Stimulated activated CD4-positive, alpha-beta T cell treated with anti-CD3 and anti-CD28 coated beads, Interleukin-12 subunit alpha, Interleukin-12 subunit beta, amount 100 ng/mL, for 48 hours (primary cell): Measurements from ENCODE around the gene CRAMP1.

ENCODE experiments used
- DNase-seq, 3 donors: peaks; one replicate each; pipeline ENCODE4 v3.0.0-alpha.2; 2020; ENCODE audit warnings: low read depth in 2 of 3, low spot score in 1 of 3

The CRAMP1 gene

DNA sequence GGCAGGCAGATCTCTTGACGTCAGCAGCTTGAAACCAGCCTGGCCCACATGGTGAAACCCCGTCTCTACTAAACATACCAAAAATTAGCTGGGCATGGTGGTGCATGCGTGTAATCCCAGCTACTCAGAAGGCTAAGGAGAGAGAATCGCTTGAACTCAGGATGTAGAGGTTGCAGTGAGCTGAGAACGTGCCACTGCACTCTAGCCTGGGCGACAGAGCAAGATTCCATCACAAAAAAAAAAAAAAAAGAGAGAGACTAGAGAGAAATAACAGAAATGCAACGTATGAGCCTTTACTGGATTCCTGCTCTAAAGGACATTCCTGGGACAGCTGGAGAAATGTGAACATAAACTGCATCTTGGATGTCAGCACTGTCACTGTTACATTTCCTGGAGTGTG lies 11.1 kb upstream of the CRAMP1 start:
- DNase-seq: no peak

DNA sequence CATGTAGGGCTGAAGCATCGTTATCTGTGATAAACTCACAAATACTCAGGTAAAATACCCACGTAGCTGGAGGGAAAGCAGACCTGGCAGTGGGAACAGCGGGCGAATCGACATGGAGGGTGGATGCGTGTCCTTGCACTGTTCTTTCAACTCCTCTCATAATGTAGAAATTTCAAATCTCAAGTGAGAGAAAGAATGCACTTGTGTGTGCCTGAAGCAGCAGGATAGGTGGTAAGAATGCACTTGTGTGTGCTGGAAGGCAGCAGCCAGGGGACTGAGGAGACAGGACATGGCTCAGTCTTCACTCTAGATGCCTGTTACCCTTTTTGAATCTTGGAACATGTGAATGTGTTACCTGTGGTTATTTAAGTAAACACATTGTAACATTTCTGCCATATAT lies 10.7 kb upstream of the CRAMP1 start:
- DNase-seq: no peak

- no peak for DNase-seq
Measured at GRCh38 chr16:1602285-1602684, 9.9 kb upstream of the CRAMP1 start.

GRCh38 chr16:1606774-1607173 lies 5.4 kb upstream of the CRAMP1 start:
- no peak for DNase-seq

DNA sequence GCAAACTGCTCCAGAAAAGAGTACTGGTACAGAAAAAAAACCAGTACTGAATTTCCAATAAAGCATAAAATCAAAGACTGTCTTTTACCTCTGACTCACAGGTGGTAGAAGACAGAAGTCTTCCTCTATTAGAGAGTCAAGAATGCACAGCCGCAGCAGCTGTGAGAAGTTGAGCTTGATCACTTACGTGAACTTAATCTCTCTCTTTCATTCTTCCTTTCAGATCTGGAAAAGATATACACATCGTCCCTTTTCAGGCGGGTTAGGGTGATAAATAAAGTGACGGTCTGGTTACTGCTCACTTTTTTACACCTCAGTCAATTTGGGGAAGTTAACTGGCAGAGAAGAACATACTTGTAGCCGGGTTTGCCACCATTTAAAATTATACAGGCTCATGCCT lies 4.2 kb upstream of the CRAMP1 start:
- no peak for DNase-seq

- DNase-seq: peak; percentile 81 to 89 (median 85)
Measured at GRCh38 chr16:1610071-1610898, 1.9 kb upstream of the CRAMP1 start.

- peak in 1 of 3 donors; percentile 22 for DNase-seq
Measured at GRCh38 chr16:1610899-1611632, 1.1 kb upstream of the CRAMP1 start.

- DNase-seq: no peak
Measured at GRCh38 chr16:1613211-1613622, 1.1 kb downstream of the CRAMP1 start.

- no peak for DNase-seq
Measured at GRCh38 chr16:1613728-1614455, 1.7 kb downstream of the CRAMP1 start.

- DNase-seq: no peak
Measured at GRCh38 chr16:1614456-1615102, 2.4 kb downstream of the CRAMP1 start.

DNA sequence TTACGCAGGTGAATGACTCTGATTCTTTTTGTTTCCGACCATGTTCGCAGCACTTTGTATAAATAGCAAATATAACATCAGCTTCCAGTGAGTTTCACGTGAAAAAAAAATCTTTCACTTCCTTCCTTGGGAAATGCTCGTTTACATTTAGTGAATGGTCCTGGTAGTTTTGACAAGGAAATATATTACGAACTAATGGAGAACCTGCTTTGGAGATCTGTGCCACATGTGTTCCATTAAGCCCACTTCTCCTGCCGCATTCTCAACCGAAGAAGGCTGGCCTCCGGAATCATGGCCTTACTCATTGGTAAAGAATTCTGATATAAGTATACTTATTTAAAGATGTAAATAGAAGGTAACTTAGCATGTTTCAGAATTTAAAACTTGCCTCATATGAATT lies 3.6 kb downstream of the CRAMP1 start:
- no peak for DNase-seq

DNA sequence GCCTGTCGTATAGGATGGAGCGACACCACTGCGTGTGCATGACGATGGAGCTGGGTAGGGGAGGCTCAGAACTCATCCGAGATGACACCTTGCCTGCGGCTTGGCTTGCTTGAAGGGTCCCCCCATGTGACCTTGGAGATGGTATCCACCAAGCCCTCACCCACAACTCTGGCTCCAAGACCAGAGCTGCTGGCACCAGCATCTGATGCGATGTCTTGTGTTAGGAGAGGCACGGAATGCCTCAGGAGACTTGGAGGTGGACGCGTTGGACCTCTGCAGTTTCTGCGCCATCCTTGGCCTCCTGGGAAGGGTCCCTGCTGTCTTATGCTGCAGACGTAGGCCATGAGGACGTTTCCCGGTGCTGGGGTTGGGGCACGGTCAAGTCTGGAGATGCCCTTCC lies 7.8 kb downstream of the CRAMP1 start:
- no peak for DNase-seq

GRCh38 chr16:1620391-1620790 lies 8.2 kb downstream of the CRAMP1 start:
- no peak for DNase-seq

GRCh38 chr16:1621851-1622250 lies 9.7 kb downstream of the CRAMP1 start:
- DNase-seq: no peak

GRCh38 chr16:1626327-1626726 lies 14.2 kb downstream of the CRAMP1 start:
- DNase-seq: no peak

- DNase-seq: no peak
Measured at GRCh38 chr16:1626776-1627175, 14.6 kb downstream of the CRAMP1 start.

DNA sequence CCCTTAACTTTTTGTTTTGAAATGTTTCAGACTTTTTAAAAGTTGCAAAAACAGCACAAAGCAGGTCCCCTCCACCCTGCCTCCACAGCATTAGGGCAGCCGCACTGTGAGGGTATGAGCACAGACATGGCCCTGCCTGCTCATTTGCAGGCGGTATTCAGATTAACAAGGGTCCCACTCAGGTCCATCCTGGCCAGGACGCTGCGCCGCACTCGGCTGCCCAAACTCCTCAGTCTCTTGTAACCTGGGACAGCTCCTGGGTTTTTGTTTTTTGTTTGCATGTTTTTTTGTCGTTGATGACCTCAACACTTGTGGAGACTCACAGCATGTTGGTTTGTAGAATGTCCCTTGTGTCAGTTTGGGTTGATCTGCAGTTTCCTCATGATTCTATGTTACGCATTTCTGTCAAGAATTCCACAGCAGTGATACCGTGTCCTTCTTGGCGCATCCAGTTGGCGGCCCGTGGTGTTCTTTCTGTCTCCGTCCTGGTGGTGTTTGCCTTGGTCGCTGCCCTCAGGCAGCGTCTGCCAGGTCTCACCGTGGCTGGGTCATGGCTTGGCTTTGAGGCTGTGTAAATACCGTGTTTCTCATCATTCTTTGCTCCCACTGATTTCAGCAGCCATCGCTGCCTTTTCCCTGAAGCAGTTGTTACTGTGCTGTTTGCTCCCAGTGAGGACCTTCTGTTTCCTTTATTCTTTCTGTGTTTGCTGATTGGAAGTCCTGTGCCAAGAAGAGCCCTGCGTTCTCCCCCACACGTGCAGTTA lies 18.5 kb downstream of the CRAMP1 start:
- no peak for DNase-seq

- no peak for DNase-seq
Measured at GRCh38 chr16:1631230-1631629, 19.1 kb downstream of the CRAMP1 start.

DNA sequence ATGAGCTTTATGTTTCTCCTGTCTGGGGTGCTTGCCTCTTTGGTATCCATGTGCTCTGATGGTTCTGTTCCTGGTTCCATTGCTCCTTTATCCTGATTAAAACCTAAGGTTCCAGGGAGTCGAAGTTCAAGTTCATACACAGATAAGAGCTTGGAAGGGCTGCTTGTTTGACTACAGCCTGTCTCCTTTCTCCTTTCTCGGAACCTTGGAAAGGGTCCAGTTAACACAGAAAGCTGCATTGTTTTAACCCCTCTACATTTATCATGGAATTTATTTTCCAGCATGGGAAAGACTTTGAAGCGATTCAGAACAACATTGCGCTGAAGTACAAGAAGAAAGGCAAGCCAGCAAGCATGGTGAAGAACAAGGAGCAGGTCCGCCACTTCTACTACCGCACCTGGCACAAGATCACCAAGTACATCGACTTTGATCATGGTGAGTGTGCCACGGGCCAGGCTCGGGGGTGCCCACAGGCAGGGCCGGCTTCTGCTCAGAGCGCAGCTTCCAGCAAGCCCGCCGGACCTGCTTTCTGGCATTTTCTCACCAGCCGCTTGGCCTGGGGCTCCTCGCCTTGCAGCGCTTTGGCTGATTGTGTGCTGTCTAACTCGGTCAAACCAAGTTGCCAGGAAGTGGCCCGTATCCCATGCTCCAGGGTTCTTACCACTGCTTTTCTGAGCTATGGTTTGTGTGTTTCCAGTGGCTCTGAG lies 19.9 kb downstream of the CRAMP1 start:
- DNase-seq: no peak

GRCh38 chr16:1632638-1632970 lies 20.4 kb downstream of the CRAMP1 start:
- no peak for DNase-seq
